Hematopoietic multipotent progenitor cell treated with erythropoietin and hydrocortisone succinate and interleukin-3 and kit ligand, for 4 days (in vitro differentiated cells): ENCODE data around the gene KIF5A.
"Not testable (repeated sequence)": the region's sequence is repeated elsewhere in the genome, so short reads cannot be mapped to it uniquely, and the experiment has no call there.

Source experiments
- DNase-seq: peaks from one replicate; pipeline ENCODE4 v3.0.0-alpha.2; 2015

Gene KIF5A

DNA sequence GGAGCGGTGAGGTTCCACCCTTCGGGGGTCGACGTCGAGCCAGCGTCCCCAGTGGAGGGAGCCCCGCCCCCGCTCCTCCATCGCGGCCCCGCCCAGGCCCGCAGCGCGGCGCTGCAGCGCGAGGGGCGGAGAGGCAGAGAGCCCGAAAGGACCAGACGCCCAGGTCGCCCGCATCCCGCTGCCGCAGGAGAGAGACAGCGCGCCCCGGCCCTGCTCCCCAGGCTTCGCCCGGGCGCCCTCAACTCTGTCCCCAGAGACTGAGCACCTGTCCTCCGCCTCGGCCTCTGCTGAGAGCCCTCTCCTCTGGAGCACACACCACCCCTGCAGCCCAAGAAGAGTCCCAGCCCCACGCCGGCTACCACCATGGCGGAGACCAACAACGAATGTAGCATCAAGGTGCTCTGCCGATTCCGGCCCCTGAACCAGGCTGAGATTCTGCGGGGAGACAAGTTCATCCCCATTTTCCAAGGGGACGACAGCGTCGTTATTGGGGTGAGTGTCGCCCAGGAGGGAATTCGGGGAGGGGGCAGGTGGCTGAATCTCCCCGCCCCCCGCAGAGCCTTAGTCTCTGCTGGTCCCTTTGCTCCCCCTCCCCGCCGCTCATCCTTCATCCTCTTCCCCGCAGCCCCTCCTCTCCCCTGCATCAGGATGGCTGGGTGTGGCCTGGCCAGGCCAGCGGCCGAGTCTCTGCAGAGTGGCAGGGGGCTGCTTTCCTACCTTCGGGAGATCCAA, at the start of gene KIF5A:
Gene KIF5A, plus strand, starts transcription at position 136 of the 732 bp plus-strand sequence. Its CDS starts 228 bp downstream, at position 364.
- peak; percentile 63 for DNase-seq

DNA sequence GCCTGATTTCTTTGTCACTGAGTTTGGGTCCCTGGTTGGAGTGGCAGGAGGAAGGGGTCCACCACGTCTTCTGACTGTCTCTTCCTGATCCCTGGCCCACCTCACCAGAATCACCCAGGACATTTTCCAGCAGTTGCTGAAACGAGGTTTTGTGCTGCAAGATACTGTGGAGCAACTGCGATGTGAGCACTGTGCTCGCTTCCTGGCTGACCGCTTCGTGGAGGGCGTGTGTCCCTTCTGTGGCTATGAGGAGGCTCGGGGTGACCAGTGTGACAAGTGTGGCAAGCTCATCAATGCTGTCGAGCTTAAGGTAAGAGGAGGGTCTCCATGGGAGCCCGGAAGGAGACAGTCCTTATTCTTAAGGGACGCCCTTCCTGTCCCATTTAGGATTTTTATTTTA, 49.6 kb upstream of the KIF5A start:
- no peak for DNase-seq

DNA sequence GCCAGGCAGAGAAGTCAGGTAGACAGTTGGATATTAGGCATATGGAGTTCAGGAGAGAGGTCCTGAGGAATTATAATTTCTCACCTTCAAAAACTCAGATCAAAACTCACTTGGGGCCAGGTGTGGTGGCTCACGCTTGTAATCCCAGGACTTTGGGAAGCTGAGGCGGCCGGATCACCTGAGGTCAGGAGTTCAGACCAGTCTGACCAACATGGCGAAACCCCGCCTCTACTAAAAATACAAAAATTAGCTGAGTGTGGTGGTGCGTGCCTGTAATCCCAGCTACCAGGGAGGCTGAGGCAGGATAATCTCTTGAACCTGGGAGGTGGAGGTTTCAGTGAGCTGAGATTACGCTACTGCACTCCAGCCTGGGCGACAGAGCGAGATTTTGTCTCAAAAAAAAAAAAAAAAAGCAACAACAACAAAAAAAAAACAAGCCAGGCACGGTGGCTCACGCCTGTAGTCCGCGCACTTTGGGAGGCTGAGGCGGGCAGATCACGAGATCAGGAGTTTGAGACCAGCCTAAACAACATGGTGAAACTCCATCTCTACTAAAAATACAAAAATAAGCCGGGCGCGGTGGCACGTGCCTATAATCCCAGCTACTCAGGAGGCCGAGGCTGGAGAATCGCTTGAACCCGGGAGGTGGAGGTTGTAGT, 47.4 kb upstream of the KIF5A start:
- not testable (repeated sequence) for DNase-seq

DNA sequence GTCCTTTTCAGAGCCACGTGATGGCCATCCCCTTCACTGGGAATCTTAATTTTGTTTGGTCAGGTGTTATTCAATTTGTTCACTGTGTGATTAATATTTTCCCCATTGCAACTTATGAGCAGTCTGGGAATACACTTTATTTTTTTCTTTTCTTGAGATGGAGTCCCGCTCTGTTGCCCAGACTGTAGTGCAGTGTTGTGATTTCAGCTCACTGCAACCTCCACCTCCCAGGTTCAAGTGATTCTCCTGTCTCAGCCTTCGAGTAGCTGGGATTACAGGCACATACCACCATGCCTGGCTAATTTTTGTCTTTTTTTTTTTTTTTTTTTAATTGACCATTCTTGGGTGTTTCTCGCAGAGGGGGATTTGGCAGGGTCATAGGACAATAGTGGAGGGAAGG, 43.3 kb upstream of the KIF5A start:
- not testable (repeated sequence) for DNase-seq

- not testable (repeated sequence) for DNase-seq
Observed at GRCh38 chr12:57507796-57508195, 42.0 kb upstream of the KIF5A start.

GRCh38 chr12:57511161-57511560, 38.7 kb upstream of the KIF5A start:
- DNase-seq: no peak

- no peak for DNase-seq
Observed at GRCh38 chr12:57511588-57512325, 38.1 kb upstream of the KIF5A start.

DNA sequence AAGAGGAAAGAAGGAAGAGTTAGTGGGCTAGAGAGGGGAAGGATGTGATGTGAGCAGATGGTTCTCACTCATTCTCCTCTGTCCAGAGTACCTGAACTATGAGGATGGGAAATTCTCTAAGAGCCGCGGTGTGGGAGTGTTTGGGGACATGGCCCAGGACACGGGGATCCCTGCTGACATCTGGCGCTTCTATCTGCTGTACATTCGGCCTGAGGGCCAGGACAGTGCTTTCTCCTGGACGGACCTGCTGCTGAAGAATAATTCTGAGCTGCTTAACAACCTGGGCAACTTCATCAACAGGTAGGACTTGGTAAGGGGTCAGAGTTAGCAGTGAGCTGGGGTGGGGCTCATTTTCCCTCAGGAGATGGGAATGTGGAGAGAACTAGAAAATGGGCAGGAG, 37.2 kb upstream of the KIF5A start:
- DNase-seq: no peak

DNA sequence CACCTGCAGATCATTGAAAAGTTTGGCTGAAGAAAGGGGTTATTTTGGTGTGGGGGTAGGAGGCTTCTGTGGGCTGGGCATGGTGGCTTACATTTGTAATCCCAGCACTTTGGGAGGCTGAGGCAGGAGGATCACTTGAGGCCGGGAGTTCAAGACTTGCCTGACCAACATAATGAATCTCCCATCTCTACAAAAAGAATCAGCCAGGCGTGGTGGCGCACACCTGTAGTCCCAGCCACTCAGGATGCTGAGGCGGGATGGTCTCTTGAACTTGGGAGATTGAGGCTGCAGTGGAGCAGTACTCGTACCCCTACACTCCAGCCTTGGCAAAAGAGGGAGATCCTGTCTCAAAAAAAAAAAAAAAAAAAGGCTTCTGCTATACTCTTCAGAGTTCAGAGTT, 36.6 kb upstream of the KIF5A start:
- no peak for DNase-seq

DNA sequence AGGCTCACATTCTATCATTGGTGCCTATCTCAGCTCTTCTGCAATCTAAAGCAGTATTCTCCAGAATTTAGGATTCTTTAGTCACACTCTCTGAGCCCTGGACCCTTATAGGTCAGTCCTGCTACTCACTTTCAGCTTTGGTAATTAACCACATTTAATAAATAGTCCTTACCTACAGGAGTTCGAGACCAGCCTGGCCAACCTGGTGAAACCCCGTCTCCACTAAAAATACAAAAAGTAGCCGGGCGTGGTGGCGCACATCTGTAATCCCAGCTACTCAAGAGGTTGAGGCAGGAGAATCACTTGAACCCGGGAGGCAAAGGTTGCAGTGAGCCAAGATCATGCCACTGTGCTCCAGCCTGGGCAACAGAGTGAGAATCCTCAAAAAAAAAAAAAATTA, 36.2 kb upstream of the KIF5A start:
- not testable (repeated sequence) for DNase-seq

DNA sequence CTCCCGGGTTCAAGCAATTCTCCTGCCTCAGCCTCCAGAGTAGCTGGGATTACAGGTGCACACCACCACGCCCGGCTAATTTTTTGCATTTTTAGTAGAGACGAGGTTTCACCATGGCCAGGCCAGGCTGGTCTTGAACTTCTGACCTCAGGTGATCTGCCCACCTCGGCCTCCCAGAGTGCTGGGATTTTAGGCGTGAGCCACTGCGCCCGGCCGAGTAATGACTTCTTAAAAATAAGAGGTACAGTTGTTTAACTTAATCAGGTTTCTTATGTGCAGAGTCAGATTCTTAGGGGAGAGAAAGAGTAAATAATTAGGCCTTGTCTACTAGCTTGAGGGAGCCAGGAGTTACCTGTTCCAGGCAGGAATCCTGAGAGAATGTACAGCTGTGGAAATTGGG, 35.6 kb upstream of the KIF5A start:
- DNase-seq: not testable (repeated sequence)

GRCh38 chr12:57514720-57515407, 35.0 kb upstream of the KIF5A start:
- DNase-seq: no peak

- no peak for DNase-seq
Observed at GRCh38 chr12:57515408-57515933, 34.4 kb upstream of the KIF5A start.

DNA sequence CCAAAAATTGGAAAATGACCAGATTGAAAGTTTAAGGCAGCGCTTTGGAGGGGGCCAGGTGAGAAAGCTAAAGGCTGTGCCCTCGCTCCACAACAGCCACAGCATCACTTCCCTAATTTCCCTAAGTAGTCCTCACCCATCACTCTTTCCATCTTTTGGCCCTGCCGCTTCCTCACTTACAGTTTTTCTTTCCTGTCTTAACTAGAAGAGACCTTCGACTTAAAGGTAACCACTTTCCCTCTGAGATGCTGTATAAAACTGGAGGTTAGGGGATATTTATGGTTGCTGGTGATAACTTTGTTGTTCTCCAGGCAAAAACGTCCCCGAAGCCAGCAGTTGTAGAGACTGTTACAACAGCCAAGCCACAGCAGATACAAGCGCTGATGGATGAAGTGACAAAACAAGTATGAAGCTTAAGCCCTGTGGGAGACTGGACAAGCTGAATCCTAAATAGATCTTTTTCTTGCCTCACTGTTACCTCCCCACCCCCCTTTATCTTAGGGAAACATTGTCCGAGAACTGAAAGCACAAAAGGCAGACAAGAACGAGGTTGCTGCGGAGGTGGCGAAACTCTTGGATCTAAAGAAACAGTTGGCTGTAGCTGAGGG, 33.8 kb upstream of the KIF5A start:
- DNase-seq: no peak

DNA sequence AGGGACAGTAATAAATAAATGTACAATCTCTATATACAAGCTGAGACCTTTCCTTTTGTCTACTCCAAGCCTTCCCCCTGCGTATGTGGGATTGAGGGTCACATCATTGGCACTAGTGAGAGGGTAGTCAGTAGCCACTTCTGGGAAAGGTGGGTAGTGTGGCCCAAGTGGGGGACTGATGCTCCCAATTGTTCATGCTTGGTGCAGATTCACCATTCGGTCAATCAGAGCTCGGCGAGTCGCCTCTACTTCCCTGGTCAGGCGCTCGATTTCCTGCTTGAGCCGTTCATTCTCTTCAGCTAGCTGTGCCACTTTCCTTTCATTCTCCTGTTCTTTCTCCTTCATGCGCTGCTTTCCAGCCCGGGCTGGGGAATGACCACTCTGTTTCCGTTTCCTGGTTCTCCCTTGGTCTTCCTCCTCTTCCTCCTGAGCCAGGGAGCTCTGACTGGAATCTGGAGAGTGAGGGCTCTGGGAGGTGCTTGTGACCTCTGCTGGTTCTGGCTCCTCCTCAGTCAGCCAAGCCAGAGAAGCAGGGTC, 33.2 kb upstream of the KIF5A start:
- no peak for DNase-seq

DNA sequence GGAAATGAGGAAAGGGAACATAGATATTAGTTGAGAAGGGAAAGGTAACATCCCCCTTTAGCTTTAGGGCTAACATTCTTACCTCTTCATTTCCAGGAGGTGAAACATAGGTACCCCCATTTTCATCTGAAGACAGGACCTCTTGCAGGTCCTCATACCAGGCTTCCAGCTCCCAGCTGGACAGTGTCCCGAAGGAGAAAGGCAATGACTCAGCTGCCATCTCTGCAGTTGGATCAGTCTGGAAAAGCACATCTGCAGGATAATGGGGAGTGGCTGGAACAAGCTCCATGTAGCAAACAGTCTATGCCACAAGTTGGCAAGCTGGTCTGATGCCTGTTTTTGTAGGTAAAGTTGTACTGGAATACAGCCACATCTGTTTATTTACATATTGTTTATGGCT, 32.7 kb upstream of the KIF5A start:
- DNase-seq: no peak

GRCh38 chr12:57517718-57518117, 32.1 kb upstream of the KIF5A start:
- not testable (repeated sequence) for DNase-seq

GRCh38 chr12:57518176-57518919, 31.5 kb upstream of the KIF5A start:
- DNase-seq: no peak

DNA sequence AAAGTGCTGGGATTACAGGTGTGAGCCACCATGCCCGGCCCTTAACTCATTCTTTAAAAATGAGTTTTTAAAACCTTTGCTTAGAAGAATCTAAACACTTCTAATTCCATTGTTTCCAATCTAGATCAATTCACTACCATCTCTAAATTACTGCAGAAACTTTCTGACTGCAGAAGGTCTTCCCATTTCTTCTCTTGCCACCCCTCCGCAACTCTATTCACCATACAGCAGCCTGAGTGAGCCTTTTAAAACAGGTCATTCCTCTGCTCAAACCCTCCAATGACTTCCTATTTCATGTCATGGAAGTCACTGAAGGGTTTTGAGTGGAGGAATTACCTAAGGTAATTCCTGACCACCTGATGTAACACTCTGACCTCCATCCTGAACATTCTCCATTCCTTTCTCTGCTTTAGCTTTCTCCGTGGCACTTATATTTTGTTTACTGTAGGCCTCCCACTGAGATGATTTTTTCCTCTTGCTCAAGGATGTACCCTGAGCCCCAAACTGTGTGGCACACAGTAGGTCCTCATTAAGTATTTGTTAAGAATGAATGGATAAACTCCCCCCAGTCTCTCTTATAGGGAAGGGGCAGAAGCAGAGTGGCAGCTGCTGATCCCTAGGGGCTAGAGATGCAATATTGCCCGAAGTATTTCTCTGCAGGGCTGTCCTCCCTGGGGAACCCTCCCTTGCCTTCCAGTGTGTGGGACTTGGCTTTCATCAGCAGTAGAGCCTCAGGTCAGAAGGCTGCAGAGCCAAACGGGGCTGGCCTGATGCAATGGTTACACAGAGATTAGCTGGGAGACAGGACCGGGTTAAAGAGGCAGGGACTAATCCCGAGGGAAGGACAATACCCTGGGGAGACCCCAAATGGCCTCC, 30.7 kb upstream of the KIF5A start:
- DNase-seq: peak; percentile 58

DNA sequence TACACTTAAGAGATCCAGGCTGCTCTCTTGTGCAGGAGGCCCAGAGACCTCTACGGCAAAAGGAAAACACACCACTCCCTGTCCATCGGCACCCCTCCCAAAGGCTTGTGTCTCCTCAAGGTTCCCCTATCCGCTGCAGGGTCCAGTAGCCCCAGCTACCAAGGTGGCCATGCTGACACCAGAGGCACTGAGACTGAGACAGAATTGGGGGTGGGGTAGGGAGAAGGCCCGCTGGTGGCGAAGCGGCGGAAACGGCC, 30.1 kb upstream of the KIF5A start:
- DNase-seq: peak; percentile 61
